Kidney (tissue), 14 donors: ENCODE data around the gene ABCB8. TPM values are rescaled to one million over a fixed set of nuclear protein-coding genes. Genes with fewer than 3 reads are reported as not detected.

ENCODE experiments used
- DNase-seq, 5 donors: peaks; one replicate each; pipeline ENCODE4 v3.0.0-alpha.2; 2013 to 2020
- FAIRE-seq: peaks from 2 replicates; lab custom pipeline; 2012; peaks lifted over from hg19 to GRCh38; lab: Jason Lieb, UNC
- H3K27ac ChIP-seq, 2 donors: one replicate each; pipeline ENCODE4 v1.7.0; 2013; ENCODE audit warnings: low read depth in 2 of 2, low read length in 2 of 2, inconsistent platforms in 1 of 2
- H3K27me3 ChIP-seq: one replicate; pipeline ENCODE4 v1.7.1; 2013; ENCODE audit warnings: low read length, inconsistent platforms; ENCODE audit not compliant: control insufficient read depth, insufficient read depth
- H3K36me3 ChIP-seq, 3 donors: one replicate each; pipeline versions ENCODE4 v1.7.0 to v1.7.1; 2013; ENCODE audit warnings: low read length in 3 of 3, control low read depth in 1 of 3, inconsistent platforms in 1 of 3; ENCODE audit not compliant: insufficient read depth in 3 of 3, control insufficient read depth in 2 of 3
- H3K4me1 ChIP-seq, 3 donors: one replicate each; pipeline versions ENCODE4 v1.7.0 to v1.7.1; 2013; ENCODE audit warnings: low read length in 3 of 3, inconsistent platforms in 1 of 3, low read depth in 1 of 3; ENCODE audit not compliant: control insufficient read depth in 2 of 3, insufficient read depth in 2 of 3
- H3K4me3 ChIP-seq, 3 donors: one replicate each; pipeline versions ENCODE4 v1.7.0 to v1.8.1; 2013; ENCODE audit warnings: low read length in 3 of 3, control low read depth in 1 of 3, inconsistent platforms in 1 of 3
- H3K9ac ChIP-seq, 3 donors: one replicate each; pipeline versions ENCODE4 v1.7.0 to v1.7.1; 2013; ENCODE audit warnings: low read length in 3 of 3, control low read depth in 1 of 3, inconsistent platforms in 1 of 3
- H3K9me3 ChIP-seq, 3 donors: one replicate each; pipeline versions ENCODE4 v1.7.0 to v1.7.1; 2013; ENCODE audit warnings: low read length in 3 of 3, control low read depth in 1 of 3, inconsistent platforms in 1 of 3; ENCODE audit not compliant: control insufficient read depth in 2 of 3, insufficient read depth in 1 of 3
- CTCF ChIP-seq: IDR thresholded peaks from 3 replicates; pipeline ENCODE4 v1.5.1; 2012; ENCODE audit warnings: mild to moderate bottlenecking, moderate library complexity, borderline replicate concordance; ENCODE audit not compliant: insufficient read depth; ENCODE audit errors: extremely low read depth
- intact Hi-C: fragments of 100-400 bp; cut with DNase I; formaldehyde crosslinking; loops from one replicate; pipeline ENCODE4 v1.11.1; 2022
- polyA plus RNA-seq: library from polyadenylated mRNA; stranded (reverse); fragments of 350-450 nt; fragmentation: Illumina TruSeq; extraction: RNeasy Lipid Tissue Mini Kit (QIAGEN cat#74804); gene quantifications from one replicate; pipeline ENCODE4 v1.2.3, GENCODE V29; 2014; ENCODE audit warnings: low read depth, low replicate concordance; ENCODE audit not compliant: insufficient read depth
- total RNA-seq: library from RNA; stranded (reverse); fragmentation: NEBNext Ultra II Directional; extraction: Animal tissue kit (Norgen Biotek cat#: 25700); gene quantifications from one replicate; pipeline ENCODE4 v1.2.1, GENCODE V29; 2021
- donor health status: control.
- donor health status: control.
- donor health status: control.
- donor health status: control.
- donor health status: control.
- donor health status: DM: yes; HTN: yes; CAD: no.
- donor health status: Normal renal cell carcinoma (clear cell type).

The ABCB8 gene
- total and polyA plus RNA-seq, 2 donors from 2014 or later, result 34.3 to 36.0 TPM

DNA sequence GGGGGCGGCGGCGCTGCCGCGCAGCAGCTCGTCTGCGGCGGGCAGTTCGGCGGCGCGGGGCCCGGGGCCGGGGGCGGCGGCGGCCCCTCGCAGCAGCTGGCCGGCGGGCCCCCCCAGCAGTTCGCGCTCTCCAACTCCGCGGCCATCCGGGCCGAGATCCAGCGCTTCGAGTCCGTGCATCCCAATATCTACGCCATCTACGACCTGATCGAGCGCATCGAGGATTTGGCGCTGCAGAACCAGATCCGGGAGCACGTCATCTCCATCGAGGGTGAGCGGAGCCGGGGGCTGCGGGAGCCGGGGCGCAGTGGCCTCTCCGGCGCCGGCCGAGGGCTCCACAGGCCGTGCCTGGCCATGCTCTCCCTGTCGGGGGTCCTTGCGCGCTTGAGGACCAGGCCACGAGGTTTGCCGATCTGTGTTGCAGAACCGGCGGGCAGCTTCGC, 58.6 kb downstream of the ABCB8 start:
- intact Hi-C loops, result no loop called here
- DNase-seq (peak in 4 of 5 donors; percentile 49 to 85 (median 68)), FAIRE-seq (no peak)
- Histone ChIP-seq H3K9me3 (no peaks in the 10 kb centered on the region), H3K27ac (peak overlapping the region; percentile 81 to 88), H3K4me3 (peak overlapping the region; percentile 56 to 79 (median 73)), H3K4me1 (peaks cover 0 to 38% (median 20%) of the 10 kb centered on the region in 3 donors), H3K36me3 (no peaks in the 10 kb centered on the region), H3K27me3 (no peaks in the 10 kb centered on the region), H3K9ac (peak overlapping the region in 2 of 3 donors; percentile 80 to 88)
- TF ChIP-seq CTCF, result no peak

DNA sequence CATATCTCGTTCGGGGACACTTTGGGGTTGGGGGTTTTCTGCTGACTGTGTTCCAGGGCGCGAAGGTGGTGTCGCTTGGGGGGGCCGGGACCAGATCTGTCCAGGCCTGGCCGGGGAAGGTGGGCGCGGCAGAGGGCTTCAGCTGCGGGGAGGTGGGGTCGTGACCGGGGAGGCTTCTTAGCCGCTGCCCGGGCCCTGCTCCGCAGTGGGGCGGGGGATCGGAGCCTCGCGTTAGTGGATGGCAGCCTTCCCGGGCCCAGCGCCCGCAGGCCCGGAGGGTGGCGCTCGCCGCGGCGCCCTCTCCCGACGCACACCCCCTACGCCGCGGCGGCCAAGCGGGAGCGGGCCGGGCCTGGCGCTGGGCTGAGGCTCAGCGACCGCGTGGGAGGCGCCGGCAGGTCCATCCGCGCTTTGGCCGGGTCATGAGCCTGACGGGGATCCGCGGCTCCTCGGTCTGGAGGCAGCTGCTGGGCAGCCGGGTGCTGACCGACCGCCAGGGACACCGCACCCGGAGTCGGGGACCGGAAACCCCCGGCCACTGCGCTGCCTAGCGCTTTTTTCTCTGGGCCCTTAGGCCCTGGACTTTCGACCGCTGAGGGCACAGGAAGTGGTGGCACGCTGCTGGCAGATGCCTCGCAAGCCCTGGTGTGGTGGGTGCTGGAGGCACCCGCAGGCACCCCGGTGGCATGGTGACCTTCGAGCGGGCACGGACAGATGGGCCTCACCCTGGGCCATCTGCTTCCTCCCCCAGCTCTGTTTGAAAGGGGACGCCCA, 59.2 kb downstream of the ABCB8 start:
- H3K27me3 ChIP-seq, result no peaks in the 10 kb centered on the region
- peak overlapping the region in 2 of 3 donors; percentile 80 to 88 for H3K9ac ChIP-seq
- intact Hi-C loops, result no loop called here
- FAIRE-seq, result no peak
- TF ChIP-seq CTCF, result peak; percentile 10
- H3K4me3 ChIP-seq, result peak overlapping the region; percentile 56 to 79 (median 73)
- peak in 4 of 5 donors; percentile 49 to 89 (median 74) for DNase-seq
- no peaks in the 10 kb centered on the region for H3K36me3 ChIP-seq
- peaks cover 0 to 32% (median 20%) of the 10 kb centered on the region in 3 donors for H3K4me1 ChIP-seq
- no peaks in the 10 kb centered on the region for H3K9me3 ChIP-seq
- peak overlapping the region; percentile 88 to 89 for H3K27ac ChIP-seq

DNA sequence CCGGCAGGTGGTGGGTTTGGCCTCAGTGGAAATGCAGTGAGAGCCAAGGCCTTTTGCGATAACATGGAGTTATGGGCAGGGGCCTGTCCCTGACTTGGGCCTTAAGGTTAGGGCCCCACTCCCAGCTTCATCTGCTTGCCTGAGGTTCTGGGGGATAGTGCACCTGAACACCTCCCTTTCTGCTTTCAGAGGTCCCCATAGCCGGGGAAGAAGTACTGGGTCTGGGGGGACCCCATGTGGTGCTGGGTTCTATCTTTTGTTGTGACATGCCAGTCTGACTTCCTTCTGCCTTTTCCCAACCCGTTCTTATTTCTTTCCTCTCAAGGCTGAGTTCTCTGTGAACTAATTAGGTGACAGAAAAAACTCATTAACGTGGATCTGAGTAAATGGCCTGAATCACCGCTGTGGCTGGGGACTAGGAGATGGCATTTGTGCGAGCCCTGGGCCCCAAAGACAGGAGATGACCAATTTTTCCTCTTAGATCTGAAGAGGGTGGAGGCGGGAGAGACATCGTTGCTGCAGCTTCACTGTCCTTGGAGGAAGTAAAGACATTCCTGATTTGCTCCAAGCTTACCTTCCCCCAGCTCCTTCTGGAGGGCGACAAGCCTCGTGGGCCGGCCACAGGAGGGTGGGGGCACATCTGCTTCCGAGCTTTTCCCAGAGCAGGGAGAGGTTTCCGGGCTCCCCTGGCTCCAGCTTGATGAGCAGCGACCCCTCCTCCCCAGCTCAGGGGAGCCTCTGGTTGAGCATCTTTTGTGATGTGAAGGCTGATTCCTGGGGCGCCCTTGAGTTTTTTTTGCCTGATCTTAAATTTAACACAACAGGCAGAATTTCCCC, 60.0 kb downstream of the ABCB8 start:
- no peak for FAIRE-seq

More for the DNA sequence above, 60.0 kb downstream of the ABCB8 start:
- no peaks in the 10 kb centered on the region for H3K27me3 ChIP-seq
- peak overlapping the region in 2 of 3 donors; percentile 26 to 80 for H3K9ac ChIP-seq
- H3K9me3 ChIP-seq, result no peaks in the 10 kb centered on the region
- no peaks in the 10 kb centered on the region for H3K36me3 ChIP-seq
- peak overlapping the region; percentile 18 to 79 (median 28) for H3K4me3 ChIP-seq
- TF ChIP-seq CTCF, result no peak
- DNase-seq, result peak in 1 of 5 donors; percentile 77
- H3K4me1 ChIP-seq, result peaks cover 0 to 28% (median 20%) of the 10 kb centered on the region in 3 donors
- intact Hi-C loops, result no loop called here
- H3K27ac ChIP-seq, result peak overlapping the region; percentile 88 to 89
